Fibroblast of skin of abdomen (primary cell): ENCODE results near the gene FBLN1. TPM values are rescaled to one million over a fixed set of nuclear protein-coding genes. Genes with fewer than 3 reads are reported as not detected.
A peak's percentile ranks its signal among the peaks of the same experiment; 100 is the strongest.
"Not testable (repeated sequence)": the region's sequence is repeated elsewhere in the genome, so short reads cannot be mapped to it uniquely, and the experiment has no call there.

Source experiments
- DNase-seq: peaks from one replicate; pipeline ENCODE4 v3.0.0-alpha.2; 2013
- polyA plus RNA-seq, 2 experiments: library from polyadenylated mRNA; unstranded; fragments of 120-200 nt; gene quantifications; one replicate each; pipeline ENCODE4 v1.2.1, GENCODE V29; 2013; ENCODE audit not compliant: insufficient read length in 2 of 2

The FBLN1 gene
- 509 TPM for polyA plus RNA-seq (2013, experiment 1 of 2; ENCODE audit: insufficient read length)
- 522 TPM for polyA plus RNA-seq (2013, experiment 2 of 2; ENCODE audit: insufficient read length)

GRCh38 chr22:45502215-45503049, at the start of gene FBLN1:
TSS of gene FBLN1 (plus strand) at chr22:45502883. CDS start at chr22:45502986, 103 bp downstream.
- DNase-seq, result peak; percentile 58

GRCh38 chr22:45453764-45454163, 48.9 kb upstream of the FBLN1 start:
- DNase-seq, result no peak

GRCh38 chr22:45454275-45454674, 48.4 kb upstream of the FBLN1 start:
- peak; percentile 90 for DNase-seq

GRCh38 chr22:45455212-45455611, 47.5 kb upstream of the FBLN1 start:
- DNase-seq, result no peak

- DNase-seq, result no peak
Measured at GRCh38 chr22:45455621-45456020, 47.1 kb upstream of the FBLN1 start.

GRCh38 chr22:45456811-45457210, 45.9 kb upstream of the FBLN1 start:
- no peak for DNase-seq

- no peak for DNase-seq
Measured at GRCh38 chr22:45458532-45458931, 44.2 kb upstream of the FBLN1 start.

GRCh38 chr22:45459235-45459634, 43.4 kb upstream of the FBLN1 start:
- DNase-seq, result no peak

GRCh38 chr22:45460288-45461109, 42.2 kb upstream of the FBLN1 start:
- peak; percentile 87 for DNase-seq

GRCh38 chr22:45462034-45462655, 40.5 kb upstream of the FBLN1 start:
- DNase-seq, result no peak

GRCh38 chr22:45463691-45464090, 39.0 kb upstream of the FBLN1 start:
- DNase-seq, result not testable (repeated sequence)

GRCh38 chr22:45465633-45466032, 37.0 kb upstream of the FBLN1 start:
- no peak for DNase-seq

GRCh38 chr22:45468872-45469271, 33.8 kb upstream of the FBLN1 start:
- DNase-seq, result peak; percentile 75

- DNase-seq, result peak; percentile 72
Measured at GRCh38 chr22:45469281-45470073, 33.2 kb upstream of the FBLN1 start.

- DNase-seq, result no peak
Measured at GRCh38 chr22:45470871-45471270, 31.8 kb upstream of the FBLN1 start.

GRCh38 chr22:45472426-45472825, 30.3 kb upstream of the FBLN1 start:
- DNase-seq, result no peak

GRCh38 chr22:45473626-45474237, 29.0 kb upstream of the FBLN1 start:
- no peak for DNase-seq

GRCh38 chr22:45475063-45475747, 27.5 kb upstream of the FBLN1 start:
- DNase-seq, result peak; percentile 76

- no peak for DNase-seq
Measured at GRCh38 chr22:45475851-45476514, 26.7 kb upstream of the FBLN1 start.

- no peak for DNase-seq
Measured at GRCh38 chr22:45476814-45477213, 25.9 kb upstream of the FBLN1 start.
